Stimulated activated CD4-positive, alpha-beta T cell treated with anti-CD3 and anti-CD28 coated beads, TNF-alpha, amount 100 ng/mL, for 4 hours (primary cell): Measurements from ENCODE around the gene MEGF8.

Experiments used
- DNase-seq, 3 experiments: peaks; one replicate each; pipeline ENCODE4 v3.0.0-alpha.2; 2020; ENCODE audit warnings: low read depth in 3 of 3

The MEGF8 gene

GRCh38 chr19:42386974-42387707 lies 61.7 kb downstream of the MEGF8 start:
- DNase-seq: peak; percentile 29 to 52 (median 50)

GRCh38 chr19:42388851-42389489 lies 63.5 kb downstream of the MEGF8 start:
- no peak for DNase-seq

- no peak for DNase-seq
Observed at GRCh38 chr19:42389899-42390298, 64.5 kb downstream of the MEGF8 start, which contains the start of gene CNFN. Gene CNFN, minus strand, starts transcription at chr19:42390297. Its CDS starts 1,260 bp downstream, at chr19:42389037.

GRCh38 chr19:42392165-42392564 lies 66.7 kb downstream of the MEGF8 start:
- DNase-seq: no peak

GRCh38 chr19:42394751-42395150 lies 69.3 kb downstream of the MEGF8 start:
- DNase-seq: no peak

- DNase-seq: peak; percentile 78 to 90 (median 85)
Observed at GRCh38 chr19:42396381-42397262, 71.2 kb downstream of the MEGF8 start.

GRCh38 chr19:42397263-42398166 lies 72.1 kb downstream of the MEGF8 start:
- no peak for DNase-seq

GRCh38 chr19:42400404-42400803 lies 75.0 kb downstream of the MEGF8 start:
- no peak for DNase-seq

- DNase-seq: peak; percentile 59 to 68 (median 68)
Observed at GRCh38 chr19:42401365-42402303, 76.2 kb downstream of the MEGF8 start.

GRCh38 chr19:42402376-42403116 lies 77.1 kb downstream of the MEGF8 start:
- no peak for DNase-seq

- DNase-seq: no peak
Observed at GRCh38 chr19:42403586-42403985, 78.2 kb downstream of the MEGF8 start.

- no peak for DNase-seq
Observed at GRCh38 chr19:42406111-42406510, 80.7 kb downstream of the MEGF8 start.

GRCh38 chr19:42407085-42407815 lies 81.8 kb downstream of the MEGF8 start:
- DNase-seq: no peak

- DNase-seq: no peak
Observed at GRCh38 chr19:42407816-42408175, 82.4 kb downstream of the MEGF8 start.

GRCh38 chr19:42409477-42409876 lies 84.0 kb downstream of the MEGF8 start:
- DNase-seq: no peak

GRCh38 chr19:42410371-42410770 lies 84.9 kb downstream of the MEGF8 start:
- DNase-seq: no peak

GRCh38 chr19:42411581-42412178 lies 86.2 kb downstream of the MEGF8 start:
- DNase-seq: no peak

- DNase-seq: no peak
Observed at GRCh38 chr19:42412227-42412626, 86.8 kb downstream of the MEGF8 start.
